Astrocyte (in vitro differentiated cells and primary cell): ENCODE results near the gene NDUFS8.

Experiments used
- EZH2 ChIP-seq: IDR thresholded peaks from 2 replicates; pipeline ENCODE4 v1.6.1; 2012; ENCODE audit warnings: mild to moderate bottlenecking, low read length, inconsistent platforms; ENCODE audit not compliant: insufficient read depth
- TF ChIP-seq, protein P1 (sequence below): IDR thresholded peaks from 2 replicates; pipeline ENCODE4 v1.5.1; 2011; ENCODE audit warnings: low read depth, mild to moderate bottlenecking, inconsistent platforms, low read length, moderate library complexity; ENCODE audit not compliant: insufficient read depth

DNA sequence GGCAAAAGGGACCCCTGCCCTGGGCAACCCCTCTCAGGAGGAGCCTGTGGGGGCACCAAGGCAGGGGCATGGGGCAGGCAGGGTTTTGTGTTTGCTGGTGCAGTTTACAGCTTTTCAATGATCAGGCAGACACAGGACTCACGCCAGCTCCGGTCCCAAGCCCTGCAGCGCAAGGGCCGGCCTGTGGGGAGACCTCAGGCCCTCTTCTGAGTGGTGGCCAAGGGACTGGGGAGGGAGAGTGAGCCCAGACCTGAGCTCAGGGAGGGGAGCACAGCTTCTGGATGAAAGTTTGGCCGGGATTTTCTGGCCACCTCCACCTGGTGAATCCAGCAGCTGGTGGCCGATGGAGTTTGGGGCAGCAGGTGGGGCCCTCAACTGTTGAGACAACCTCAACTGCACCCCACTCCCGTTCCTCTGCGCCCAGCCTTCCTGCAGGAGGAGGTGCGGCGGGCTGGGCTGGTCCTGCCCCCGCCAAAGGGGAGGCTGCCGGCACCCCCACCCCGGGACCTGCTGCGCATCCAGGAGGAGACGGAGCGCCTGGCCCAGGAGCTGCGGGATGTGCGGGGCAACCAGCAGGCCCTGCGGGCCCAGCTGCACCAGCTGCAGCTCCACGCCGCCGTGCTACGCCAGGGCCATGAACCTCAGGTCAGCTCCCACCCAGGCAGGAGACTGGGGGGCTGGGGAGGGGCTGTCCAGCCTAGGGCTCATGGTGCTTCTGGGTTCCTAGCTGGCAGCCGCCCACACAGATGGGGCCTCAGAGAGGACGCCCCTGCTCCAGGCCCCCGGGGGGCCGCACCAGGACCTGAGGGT, 11.9 kb downstream of the NDUFS8 start:
- TF ChIP-seq, protein P1, sequence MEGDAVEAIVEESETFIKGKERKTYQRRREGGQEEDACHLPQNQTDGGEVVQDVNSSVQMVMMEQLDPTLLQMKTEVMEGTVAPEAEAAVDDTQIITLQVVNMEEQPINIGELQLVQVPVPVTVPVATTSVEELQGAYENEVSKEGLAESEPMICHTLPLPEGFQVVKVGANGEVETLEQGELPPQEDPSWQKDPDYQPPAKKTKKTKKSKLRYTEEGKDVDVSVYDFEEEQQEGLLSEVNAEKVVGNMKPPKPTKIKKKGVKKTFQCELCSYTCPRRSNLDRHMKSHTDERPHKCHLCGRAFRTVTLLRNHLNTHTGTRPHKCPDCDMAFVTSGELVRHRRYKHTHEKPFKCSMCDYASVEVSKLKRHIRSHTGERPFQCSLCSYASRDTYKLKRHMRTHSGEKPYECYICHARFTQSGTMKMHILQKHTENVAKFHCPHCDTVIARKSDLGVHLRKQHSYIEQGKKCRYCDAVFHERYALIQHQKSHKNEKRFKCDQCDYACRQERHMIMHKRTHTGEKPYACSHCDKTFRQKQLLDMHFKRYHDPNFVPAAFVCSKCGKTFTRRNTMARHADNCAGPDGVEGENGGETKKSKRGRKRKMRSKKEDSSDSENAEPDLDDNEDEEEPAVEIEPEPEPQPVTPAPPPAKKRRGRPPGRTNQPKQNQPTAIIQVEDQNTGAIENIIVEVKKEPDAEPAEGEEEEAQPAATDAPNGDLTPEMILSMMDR = no peak
- no peak for TF ChIP-seq EZH2
